Measurements from ENCODE around the gene CASTOR1. TPM values are rescaled to one million over a fixed set of nuclear protein-coding genes. Genes with fewer than 3 reads are reported as not detected.

The CASTOR1 gene
- total RNA-seq, 6 experiments from 2014 or later = 4.5 to 8.1 (median 5.7) TPM

DNA sequence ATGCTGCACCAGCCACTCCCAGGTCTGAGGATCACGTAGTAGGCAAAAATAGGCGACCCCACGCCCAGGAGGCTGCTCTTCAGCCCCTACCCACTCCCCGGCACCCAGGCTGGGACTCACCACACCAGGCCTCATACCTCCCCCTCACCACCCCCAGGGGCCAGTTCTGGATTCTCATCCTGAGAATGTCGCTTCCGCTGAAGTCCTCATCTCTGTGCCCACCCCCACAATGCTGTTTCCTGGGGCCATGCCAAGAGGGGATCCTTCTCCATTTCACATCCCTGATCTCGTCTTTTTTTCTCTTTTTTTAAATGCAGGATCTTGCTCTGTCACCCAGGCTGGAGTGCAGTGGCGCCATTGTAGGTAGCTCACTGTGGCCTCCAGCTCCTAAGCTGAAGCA is 21.0 kb downstream of the CASTOR1 start:
- no peaks in the 10 kb centered on the region for H3K9me3 Mint-ChIP-seq
- TF ChIP-seq, protein P1, sequence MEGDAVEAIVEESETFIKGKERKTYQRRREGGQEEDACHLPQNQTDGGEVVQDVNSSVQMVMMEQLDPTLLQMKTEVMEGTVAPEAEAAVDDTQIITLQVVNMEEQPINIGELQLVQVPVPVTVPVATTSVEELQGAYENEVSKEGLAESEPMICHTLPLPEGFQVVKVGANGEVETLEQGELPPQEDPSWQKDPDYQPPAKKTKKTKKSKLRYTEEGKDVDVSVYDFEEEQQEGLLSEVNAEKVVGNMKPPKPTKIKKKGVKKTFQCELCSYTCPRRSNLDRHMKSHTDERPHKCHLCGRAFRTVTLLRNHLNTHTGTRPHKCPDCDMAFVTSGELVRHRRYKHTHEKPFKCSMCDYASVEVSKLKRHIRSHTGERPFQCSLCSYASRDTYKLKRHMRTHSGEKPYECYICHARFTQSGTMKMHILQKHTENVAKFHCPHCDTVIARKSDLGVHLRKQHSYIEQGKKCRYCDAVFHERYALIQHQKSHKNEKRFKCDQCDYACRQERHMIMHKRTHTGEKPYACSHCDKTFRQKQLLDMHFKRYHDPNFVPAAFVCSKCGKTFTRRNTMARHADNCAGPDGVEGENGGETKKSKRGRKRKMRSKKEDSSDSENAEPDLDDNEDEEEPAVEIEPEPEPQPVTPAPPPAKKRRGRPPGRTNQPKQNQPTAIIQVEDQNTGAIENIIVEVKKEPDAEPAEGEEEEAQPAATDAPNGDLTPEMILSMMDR (IDR thresholded peaks at IDR 0.05) = no peak
- H3K4me1 Mint-ChIP-seq (ENCODE audit: low read depth) = peaks cover under 1% of the 10 kb centered on the region
- H3K27ac Mint-ChIP-seq = no peak overlapping the region
- no peak overlapping the region for H3K4me3 Mint-ChIP-seq
- no peaks in the 10 kb centered on the region for H3K36me3 Mint-ChIP-seq (ENCODE audit: low read depth)
- H3K27me3 Mint-ChIP-seq (ENCODE audit: insufficient read depth) = peaks cover 9% of the 10 kb centered on the region; the same call in 1 of the 2 replicates
- no peak for DNase-seq

DNA sequence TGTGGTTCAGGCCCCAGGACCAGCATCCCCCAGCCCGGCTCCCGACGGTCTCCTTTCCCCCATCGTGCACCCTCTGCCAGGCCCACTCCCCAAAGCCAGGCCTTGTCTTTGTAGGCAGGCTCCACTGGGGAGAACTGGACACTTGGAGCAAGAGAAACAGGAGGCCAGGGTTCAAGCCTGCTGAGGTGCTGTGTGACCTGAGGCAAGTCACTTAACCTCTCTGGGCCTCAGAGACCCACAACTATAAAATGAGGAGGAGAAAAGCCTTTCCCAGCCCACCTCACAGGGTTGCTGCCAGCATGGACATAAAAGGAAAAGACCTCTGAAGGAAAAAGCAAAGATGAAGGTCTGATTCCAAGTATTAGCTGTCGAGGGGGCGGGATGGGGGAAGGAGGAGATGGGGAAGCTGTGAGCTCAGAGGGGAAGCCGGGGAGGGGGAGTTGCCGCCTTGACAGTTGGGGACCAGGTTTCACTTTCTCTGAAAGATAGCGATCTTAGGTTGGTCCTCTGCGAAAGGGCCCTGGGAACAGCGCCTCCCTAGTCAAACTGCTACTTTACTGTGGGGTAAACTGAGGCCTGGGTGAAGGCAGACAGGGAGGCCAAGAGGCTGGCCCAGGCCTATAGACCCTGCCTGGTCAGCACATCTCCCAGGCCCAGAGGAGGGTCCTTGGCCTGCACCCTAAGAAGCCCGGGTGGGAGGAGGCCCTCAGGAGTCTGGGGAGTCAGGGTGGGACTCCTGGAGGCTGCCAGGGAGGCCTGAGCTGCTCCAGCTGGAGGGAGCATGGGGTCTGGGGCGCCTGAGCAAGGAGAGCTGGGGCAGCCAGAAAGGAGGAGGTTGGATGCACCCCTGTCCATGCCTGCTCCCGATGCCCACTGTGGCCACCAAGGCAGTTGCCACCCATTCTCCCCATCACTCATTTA is 21.7 kb downstream of the CASTOR1 start:
- Mint-ChIP-seq H3K27ac (no peak overlapping the region), H3K36me3 (ENCODE audit: low read depth) (no peaks in the 10 kb centered on the region), H3K27me3 (ENCODE audit: insufficient read depth) (peaks cover 7% of the 10 kb centered on the region; the same call in 1 of the 2 replicates), H3K4me1 (ENCODE audit: low read depth) (peaks cover 6% of the 10 kb centered on the region), H3K4me3 (no peak overlapping the region), H3K9me3 (no peaks in the 10 kb centered on the region)
- no peak for DNase-seq
- TF ChIP-seq, protein P1 (IDR thresholded peaks at IDR 0.05) = no peak

DNA sequence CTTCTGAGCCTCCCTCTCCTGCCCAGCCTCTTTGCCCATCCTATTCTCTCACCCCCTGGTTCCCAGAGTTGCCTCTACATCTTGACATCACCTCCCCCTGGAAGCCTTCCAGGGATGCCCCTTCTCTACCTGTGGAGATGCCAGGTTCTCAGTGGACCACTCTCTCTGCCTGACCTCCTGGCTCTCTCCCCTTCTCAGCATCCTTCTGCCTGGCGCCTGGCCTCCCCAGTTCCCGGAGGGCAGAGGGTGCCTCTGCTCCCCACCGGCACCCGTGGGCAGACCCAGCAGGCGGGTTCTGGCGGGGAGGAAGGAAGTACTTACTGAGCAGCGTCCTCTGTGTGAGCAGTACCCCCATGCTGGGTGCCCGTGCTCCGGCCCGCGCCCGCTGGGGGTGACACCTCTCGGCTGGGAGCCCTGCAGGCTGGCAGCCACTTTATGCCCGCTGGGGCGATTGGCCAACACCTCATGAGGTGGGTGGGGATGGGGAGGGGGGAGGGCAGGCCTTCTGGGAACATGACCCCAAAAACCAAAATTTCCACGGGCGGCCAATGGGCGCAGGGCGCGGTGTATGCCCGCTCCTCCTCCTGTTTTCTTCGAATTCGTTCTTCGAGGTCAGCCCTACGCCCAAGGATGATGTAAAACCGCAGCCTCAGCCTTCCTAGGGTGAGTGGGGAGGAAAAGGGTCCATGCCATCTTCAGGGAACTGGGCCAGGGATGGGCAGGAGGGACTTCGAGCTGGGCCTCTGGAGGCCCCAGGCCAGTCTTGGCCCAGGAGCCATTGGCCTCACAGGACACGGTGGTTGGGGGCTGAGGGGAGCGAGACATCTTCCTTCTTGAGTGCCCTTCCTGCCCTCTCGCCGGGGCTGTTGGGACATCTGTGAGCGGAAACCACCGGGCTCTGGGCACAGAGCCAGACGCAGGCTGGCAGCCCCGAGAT is 22.6 kb downstream of the CASTOR1 start, which contains the start of gene OSM:
Gene OSM (minus strand): TSS at position 407 of the 937 bp plus-strand sequence. CDS start 52 bp downstream, at position 355.
- Mint-ChIP-seq H3K4me1 (ENCODE audit: low read depth) (peaks cover 6% of the 10 kb centered on the region), H3K9me3 (no peaks in the 10 kb centered on the region), H3K36me3 (ENCODE audit: low read depth) (no peaks in the 10 kb centered on the region), H3K27me3 (ENCODE audit: insufficient read depth) (peaks cover 6% of the 10 kb centered on the region; the same call in 1 of the 2 replicates), H3K4me3 (no peak within 1 kb of the TSS), H3K27ac (no peak within 1 kb of the TSS)
- TF ChIP-seq, protein P1 (IDR thresholded peaks at IDR 0.05) = no peak
- no peak for DNase-seq

DNA sequence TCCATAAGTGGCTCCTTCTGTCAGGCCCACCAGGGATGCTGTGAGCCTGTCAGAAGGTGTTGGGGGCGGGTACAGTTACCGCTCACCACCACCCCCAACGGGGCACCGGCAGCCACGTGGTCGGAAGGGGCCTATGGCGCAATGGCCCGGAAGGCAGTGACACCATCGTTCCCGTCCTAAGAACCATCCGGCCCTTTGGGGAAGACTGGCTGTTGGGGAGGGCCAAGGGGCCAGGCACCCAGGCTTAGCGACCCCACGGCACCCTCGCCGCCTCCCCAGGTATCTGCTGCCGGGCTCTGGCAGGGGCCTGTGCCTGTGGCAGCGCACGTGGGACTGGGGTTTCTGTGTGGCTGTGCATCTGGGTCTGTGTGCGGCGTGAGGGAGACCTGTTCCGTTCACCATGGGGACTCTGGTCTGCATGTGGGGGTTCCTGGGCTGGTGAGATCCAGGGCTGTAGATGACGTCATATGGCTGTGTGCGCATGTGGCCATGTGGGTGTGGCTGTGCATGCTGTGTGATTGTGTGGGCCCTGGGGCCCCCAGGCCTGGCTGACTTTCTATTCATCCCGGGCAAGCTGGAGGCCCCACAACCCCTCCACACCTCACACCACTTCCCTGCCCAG is 23.4 kb downstream of the CASTOR1 start:
- no peak overlapping the region for H3K27ac Mint-ChIP-seq
- no peak for DNase-seq
- H3K9me3 Mint-ChIP-seq = no peaks in the 10 kb centered on the region
- TF ChIP-seq, protein P1 (IDR thresholded peaks at IDR 0.05) = no peak
- peaks cover 10% of the 10 kb centered on the region; the same call in 1 of the 2 replicates for H3K27me3 Mint-ChIP-seq (ENCODE audit: insufficient read depth)
- no peak overlapping the region for H3K4me3 Mint-ChIP-seq
- H3K36me3 Mint-ChIP-seq (ENCODE audit: low read depth) = no peaks in the 10 kb centered on the region
- peaks cover 6% of the 10 kb centered on the region for H3K4me1 Mint-ChIP-seq (ENCODE audit: low read depth)

DNA sequence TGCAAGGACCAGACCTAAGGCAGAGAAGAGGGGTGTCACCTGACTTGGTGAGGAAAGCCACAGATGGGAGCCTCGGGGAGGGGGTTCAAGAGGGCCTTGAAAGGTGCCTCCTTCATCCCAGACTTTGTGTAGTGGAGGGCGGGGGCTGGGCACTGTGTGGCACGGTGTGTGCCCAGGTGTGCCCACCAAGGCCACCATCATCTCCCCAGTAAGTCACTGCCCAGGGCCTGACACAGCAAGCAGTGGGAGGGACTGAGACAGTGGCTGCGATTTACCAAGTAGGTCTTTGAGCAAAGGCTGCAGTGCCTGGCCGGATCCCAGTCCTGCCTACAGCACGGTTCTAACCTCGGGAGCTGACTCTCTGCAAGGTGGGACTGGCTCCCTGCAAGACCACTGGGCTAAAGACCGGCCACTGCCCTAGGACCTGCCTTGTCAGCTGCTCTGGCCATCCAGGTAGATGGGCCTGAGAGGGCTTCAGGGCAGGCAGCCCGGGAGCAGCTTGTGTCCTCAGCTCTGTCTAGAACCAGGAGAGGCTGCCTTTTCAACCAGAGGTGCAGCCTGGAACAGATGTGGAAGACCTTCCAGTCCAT is 24.1 kb downstream of the CASTOR1 start:
- DNase-seq = no peak
- TF ChIP-seq, protein P1 (IDR thresholded peaks at IDR 0.05) = no peak
- H3K4me1 Mint-ChIP-seq (ENCODE audit: low read depth) = peaks cover 6% of the 10 kb centered on the region
- no peak overlapping the region for H3K27ac Mint-ChIP-seq
- H3K9me3 Mint-ChIP-seq = no peaks in the 10 kb centered on the region
- H3K36me3 Mint-ChIP-seq (ENCODE audit: low read depth) = no peaks in the 10 kb centered on the region
- peaks cover 13% of the 10 kb centered on the region for H3K27me3 Mint-ChIP-seq (ENCODE audit: insufficient read depth)
- H3K4me3 Mint-ChIP-seq = no peak overlapping the region
